GM18502 (cell line): ENCODE measurements around the gene MRPL1.

ENCODE experiments used
- ATAC-seq: cut with Tn5 transposase; IDR thresholded peaks from one replicate; pipeline ENCODE4 v1.9.1; 2021; ENCODE audit warnings: mild to moderate bottlenecking; ENCODE audit not compliant: unreplicated experiment, poor library complexity

MRPL1 gene

DNA sequence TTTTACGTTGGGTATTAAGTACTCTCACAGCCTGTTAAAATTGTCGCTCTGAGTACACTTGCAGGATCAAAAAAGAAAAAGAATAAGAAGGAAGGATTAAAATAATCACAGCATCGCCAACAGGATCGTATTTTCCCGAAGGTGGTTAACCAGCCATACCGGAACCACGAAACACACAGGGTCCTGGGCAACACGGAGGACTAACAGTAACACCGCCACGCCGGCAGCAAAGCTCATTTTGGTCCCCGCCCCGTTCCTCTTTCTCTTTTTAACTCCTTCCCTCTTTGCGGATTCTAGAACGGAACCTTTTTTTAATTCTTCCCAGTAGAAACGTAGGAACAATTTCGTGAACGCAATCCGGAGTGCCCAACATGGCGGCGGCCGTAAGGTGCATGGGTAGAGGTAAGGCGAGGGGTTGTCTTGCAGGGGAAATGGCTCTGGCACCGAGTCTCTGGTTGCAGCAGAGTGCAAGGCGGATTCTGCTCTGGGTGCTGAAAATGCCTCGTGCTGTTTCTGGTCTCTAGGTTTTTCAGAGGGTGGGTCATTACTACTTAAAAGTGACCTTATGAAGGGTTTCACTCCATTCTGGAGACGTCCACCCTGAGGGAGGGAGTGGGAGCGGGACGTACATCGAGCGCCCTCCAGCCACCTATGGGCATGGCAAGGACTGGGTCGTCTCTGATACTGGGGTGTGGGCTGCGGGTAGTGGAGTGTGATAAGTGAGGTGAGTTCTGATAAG, at the start of gene MRPL1:
Gene MRPL1, plus strand, starts transcription at position 353 of the 739 bp plus-strand sequence. Its CDS starts 19 bp downstream, at position 372.
- peak; percentile 88 for ATAC-seq

DNA sequence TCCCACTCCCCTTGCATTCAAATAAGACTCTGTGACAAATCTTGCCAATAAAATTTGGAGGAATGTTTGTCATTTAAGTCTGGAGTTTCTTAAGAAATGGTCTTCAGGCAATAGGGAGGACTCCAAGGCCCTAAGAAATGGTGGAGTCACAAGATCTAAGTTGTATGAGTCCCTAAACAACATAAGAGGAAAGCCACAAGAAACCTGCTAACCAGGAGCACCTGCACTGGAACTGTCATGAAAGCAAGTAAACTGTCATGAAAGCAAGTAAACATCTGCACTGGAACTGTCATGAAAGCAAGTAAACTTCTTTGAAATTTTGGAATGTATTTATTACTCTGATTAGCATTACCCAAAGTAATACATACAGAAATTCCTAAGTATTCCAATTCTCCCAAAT, 47.0 kb upstream of the MRPL1 start:
- no peak for ATAC-seq

DNA sequence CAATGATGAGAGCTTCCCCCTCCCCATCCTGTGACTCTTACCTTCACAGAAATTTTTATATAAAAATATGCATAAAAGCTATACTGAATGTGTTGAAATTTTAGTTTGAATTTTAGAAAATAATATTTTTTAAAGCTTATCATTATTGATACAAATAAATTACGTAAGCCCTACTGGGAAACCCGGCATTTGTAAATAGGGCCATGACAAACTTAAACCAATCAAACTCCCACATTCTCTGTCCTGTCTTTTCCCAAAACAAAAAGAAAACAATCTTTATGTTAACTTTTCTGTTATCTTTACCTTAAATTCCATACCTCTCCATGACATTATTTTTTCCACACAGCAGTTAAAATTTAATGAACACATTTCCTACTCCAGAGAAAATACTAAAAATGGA, 46.1 kb upstream of the MRPL1 start:
- ATAC-seq, result no peak

DNA sequence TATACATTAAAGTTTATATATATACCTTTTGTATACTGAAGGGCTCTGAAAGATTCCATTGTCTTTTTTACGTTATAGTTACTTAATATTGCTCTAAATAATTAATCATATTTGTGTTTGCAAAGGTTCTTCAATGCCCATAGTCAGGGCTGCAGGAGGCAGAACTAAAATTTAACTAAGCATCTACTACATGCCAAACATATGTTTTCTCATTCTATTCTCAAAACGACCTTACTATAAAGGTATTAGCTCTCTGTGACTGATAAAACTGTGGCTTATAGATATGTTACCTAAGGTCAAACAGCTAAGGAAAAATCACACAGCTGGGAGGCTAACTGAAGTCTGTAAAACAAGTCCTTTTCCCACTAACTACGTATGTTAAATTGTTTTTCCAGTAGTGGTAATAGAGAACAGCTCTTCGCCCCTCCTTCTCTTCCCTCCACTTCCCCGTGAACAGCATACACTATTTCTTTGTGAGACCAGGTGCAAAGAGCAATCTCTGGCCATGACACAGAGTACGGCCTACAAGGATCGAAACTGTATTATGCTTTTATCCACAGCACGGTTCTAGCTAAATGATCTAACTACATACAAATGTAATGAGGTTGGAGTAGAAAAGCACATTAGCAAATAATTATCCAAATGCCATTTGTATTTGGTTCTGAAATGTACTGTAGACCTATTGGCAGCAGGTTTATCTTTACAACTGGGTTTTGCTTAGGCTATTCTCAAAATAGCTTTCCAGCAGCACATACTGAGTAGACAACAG, 45.1 kb upstream of the MRPL1 start:
- ATAC-seq, result no peak

- peak; percentile 30 for ATAC-seq
Measured at GRCh38 chr4:77818073-77818601, 44.5 kb upstream of the MRPL1 start.

DNA sequence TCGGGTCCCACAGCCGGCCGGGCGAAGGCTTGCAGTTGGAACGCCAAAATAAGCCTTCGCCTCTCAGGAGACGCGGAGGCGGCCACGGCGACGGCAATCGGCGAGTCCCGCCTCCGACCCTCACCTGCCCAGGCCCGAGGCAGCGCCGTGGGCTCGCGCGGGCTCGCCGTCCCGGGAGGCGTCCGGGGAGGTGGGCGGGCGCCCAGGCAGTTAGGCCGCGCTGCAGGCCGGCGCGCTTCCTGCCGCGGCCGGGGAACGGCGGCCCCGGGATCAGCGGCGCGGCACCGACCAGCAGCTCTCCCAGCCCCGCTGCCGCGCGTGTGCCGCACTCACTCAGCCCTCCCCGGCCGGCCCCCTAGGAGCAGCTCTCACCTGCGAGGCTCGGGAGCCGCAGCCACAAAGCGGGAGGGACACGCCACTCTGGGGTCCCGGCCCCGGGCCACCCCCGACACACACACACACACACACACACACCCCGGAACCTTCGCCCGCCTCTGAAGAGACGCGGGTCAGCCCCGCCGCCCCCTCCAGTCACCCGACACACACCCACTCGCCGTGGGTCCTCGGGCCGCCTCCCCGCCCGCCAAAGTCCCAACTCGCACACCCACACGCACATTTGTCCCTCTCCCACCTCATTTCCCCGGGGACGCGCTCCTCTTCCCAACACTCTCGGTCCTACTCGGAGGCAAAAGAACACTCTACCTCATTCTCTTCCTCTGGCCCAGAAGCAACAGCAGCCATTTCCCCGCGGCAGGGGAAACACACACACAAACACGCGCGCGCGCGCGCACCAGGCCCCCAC, 43.8 kb upstream of the MRPL1 start, which contains the start of gene CNOT6L:
Gene CNOT6L, minus strand, starts transcription at position 767 of the 802 bp plus-strand sequence. Its CDS starts 60 bp downstream, at position 707.
- ATAC-seq, result peak; percentile 36

DNA sequence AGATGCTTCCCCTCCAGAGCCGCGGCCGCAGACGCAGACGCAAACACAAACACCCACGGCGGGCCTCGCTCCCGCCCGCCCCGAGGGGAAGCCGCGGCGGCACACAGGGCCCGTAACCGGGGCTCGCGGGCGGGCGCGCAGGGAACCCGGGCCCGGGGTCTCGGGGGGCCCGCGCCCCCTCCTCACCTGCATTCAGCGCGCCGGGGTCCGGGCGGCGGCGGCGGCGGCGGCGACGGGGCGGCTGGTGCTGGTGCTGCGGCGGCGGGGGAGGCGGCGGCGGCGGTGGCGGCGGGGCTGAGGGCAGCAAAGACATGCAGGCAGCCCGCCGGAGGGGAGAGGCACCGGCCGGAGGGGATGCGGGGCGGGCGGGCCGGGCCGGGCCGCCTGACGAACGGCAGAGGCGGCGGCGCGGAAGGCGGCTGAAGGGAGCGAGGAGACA, 43.2 kb upstream of the MRPL1 start:
- ATAC-seq, result peak; percentile 16

GRCh38 chr4:77819843-77820648, 42.6 kb upstream of the MRPL1 start:
- ATAC-seq, result peak; percentile 83

DNA sequence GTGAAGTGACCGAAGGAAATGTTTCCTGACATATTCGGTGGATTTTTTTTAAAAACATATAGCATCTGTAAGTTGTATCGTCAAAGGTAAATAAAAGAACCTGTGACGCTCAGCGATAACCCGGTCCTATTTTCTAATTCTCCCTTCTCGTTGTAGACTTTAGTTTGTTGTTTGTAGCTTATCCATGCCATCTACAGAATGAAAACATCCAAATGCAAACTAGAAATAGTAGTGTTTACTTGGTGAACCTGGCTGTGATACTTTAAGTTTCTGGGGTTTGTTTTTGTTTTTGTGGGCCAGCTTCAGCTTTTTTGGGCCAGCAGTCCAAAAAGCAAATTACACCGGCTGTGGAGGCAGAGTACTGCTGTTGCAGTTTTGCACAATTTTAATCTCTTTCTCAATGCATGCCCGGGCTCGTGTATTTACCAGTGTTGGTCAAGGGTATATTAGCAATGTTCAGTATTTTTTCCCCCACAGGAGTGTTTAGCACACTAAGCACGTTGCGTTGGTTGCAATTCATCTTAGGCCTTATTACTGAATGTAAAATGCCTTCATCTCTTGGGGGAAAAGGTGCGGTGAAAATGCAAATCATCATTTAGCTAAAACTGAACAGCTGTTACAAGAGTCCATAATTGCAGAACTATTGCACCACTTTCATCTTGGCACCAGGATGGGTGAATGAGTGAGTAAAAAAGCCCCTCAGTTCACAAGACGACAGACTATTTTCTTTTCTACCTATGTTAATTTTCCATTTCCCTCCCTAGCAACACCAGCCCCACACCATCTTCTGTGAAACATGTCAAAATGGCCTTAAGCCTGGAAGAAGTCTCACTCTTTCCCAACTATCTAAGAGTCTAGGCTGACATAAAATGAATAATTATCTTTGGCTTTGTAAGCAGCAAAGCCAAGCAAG, 41.7 kb upstream of the MRPL1 start:
- no peak for ATAC-seq

DNA sequence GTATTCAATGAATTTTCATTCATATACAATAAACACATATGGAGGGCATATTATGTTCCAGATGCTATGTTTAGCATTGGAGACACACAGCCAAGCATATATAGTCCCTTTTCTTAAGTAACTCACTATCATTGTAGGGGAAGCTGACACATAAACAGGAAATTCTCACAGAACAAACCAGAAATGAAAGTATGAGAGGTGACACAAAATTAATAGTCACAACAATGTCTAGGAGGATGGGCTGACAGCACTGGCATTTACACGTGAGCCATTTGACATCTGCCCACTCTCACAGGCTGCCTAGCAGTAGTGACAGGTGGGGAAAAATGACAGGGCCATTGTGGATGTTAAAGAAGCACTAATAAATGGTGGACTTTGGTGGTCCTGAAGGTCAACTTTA, 40.9 kb upstream of the MRPL1 start:
- ATAC-seq, result no peak

- ATAC-seq, result no peak
Measured at GRCh38 chr4:77826275-77826674, 36.4 kb upstream of the MRPL1 start.

DNA sequence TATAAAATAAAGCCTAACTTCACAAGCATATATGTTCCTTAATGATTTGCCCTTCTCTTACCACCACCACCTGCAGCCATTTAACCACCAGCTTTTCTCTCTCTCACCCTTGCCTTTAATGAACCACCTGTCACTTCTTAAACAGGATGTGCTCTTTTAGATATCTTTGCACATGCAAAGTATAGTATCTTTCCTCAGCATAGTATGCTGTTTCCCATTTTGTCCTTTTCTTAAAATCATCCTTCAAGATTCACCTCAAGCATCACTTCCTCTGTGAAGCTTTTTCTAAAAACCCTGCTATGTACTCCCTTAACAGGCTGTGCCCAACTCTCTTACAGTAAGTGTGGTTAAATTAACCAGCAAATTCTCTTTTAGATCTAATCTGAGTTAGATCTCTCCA, 35.3 kb upstream of the MRPL1 start:
- peak; percentile 85 for ATAC-seq

GRCh38 chr4:77833126-77833724, 29.4 kb upstream of the MRPL1 start:
- ATAC-seq, result no peak

GRCh38 chr4:77834403-77834802, 28.2 kb upstream of the MRPL1 start:
- no peak for ATAC-seq

- ATAC-seq, result no peak
Measured at GRCh38 chr4:77843628-77844027, 19.0 kb upstream of the MRPL1 start.

DNA sequence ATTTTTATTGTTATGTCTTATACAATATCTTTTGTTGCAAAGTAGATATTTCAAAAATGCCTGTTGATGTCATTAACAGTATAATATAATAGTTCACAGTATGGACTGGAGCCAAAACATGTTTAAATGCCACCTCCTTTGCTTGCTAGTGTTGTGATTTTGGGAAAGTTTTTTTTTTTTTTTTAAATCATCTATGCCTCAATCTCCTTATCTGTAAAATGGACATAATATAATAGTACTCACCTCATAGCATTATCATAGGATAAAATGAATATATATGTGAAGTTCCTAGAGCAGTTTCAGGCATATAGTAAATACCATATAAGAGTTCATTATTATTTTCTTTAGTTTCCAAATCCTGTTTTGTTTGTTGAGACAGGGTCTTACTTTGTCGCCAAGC, 18.3 kb upstream of the MRPL1 start:
- no peak for ATAC-seq

DNA sequence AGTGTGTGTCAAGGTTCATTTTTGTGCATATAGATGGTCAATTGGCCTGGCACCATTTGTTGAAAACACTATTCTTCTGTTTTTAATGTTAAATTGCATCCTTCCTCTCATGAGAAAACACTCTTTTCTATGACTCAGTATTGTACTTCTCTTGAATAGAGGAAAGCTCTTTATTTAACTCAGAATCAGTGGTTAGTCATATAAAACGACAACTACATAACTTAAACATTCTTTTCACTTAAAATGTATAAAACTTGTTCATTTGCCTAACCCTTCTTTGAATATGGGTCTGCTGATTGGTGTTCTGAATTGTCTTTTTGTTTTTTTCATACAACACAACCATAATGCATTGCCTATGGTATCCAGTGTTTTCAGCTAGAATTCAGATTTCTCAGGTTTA, 17.2 kb upstream of the MRPL1 start:
- no peak for ATAC-seq

GRCh38 chr4:77845929-77846328, 16.7 kb upstream of the MRPL1 start:
- ATAC-seq, result no peak
